ENCODE data around the gene ATP1A1. TPM values are rescaled to one million over a fixed set of nuclear protein-coding genes. Genes with fewer than 3 reads are reported as not detected.

ATP1A1 gene
- total RNA-seq, 1 experiment from 2014 or later, result 239 TPM

DNA sequence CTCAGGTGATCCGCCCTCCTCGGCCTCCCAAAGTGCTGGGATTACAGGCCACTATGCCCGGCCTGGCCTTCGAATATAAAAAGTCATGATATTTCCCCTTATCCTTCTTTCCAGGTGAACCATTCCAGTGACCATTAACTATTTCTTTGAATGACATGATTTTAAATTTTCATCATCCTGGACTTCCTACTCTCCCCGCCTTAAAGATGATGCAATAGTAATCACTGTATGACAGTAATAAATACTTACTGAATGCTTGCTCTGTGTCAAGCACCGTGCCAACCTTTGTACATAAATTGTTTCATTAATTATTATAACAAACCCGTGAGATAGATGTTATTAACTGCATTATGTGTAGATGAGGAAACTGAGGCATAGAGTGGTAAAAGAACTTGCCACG, 19.9 kb upstream of the ATP1A1 start:
- H2BK12ac ChIP-seq (ENCODE audit: insufficient read length, low read depth, low read length), result no peak overlapping the region
- H3K27ac ChIP-seq (ENCODE audit: insufficient read length, low read depth, low read length), result no peak overlapping the region
- no peak overlapping the region for H3K4ac ChIP-seq (ENCODE audit: low read depth, low read length)
- no peak for TF ChIP-seq CTCF (conservative IDR thresholded peaks at IDR 0.05)
- H3T11ph ChIP-seq (ENCODE audit: low read length), result no peak overlapping the region
- Mint-ChIP-seq H3K36me3 (ENCODE audit: insufficient read depth in 1 of 3, low read depth in 3 of 3) (no peaks in the 10 kb centered on the region), H3K27me3 (ENCODE audit: low read depth) (peaks cover 5% of the 10 kb centered on the region), H3K9me3 (no peaks in the 10 kb centered on the region), H3K4me1 (peaks cover under 1 to 3% of the 10 kb centered on the region in 2 experiments; a peak in 3 of 4 replicates), H3K4me3 (no peak overlapping the region), H3K27ac (no peak overlapping the region)
- no peaks in the 10 kb centered on the region for H4K20me1 ChIP-seq (ENCODE audit: control insufficient read depth, insufficient read depth, insufficient read length)
- H3K27me3 ChIP-seq (ENCODE audit: insufficient read depth, low read length), result no peaks in the 10 kb centered on the region
- H3K14ac ChIP-seq (ENCODE audit: insufficient read depth, low read length), result no peak overlapping the region
- H3K79me1 ChIP-seq (ENCODE audit: insufficient read depth, low read depth, low read length, poor library complexity, severe bottlenecking), result no peaks in the 10 kb centered on the region
- H2BK5ac ChIP-seq (ENCODE audit: insufficient read length, low read length), result no peak overlapping the region
- H2AFZ ChIP-seq (ENCODE audit: low read length), result no peak overlapping the region
- no peak overlapping the region for H2BK20ac ChIP-seq (ENCODE audit: low read depth, low read length, poor library complexity, severe bottlenecking)
- H2BK15ac ChIP-seq (ENCODE audit: low read depth, low read length), result no peak overlapping the region
- H3K9ac ChIP-seq (ENCODE audit: extremely low read depth, insufficient read length, low read length), result no peak overlapping the region
- no peak overlapping the region for H3K56ac ChIP-seq (ENCODE audit: insufficient read length, low read depth, low read length)
- WGBS (ENCODE audit: extremely low coverage, insufficient read length, low lambda C conversion rate), result no CpG with 5 or more reads among the region's 8 CpGs
- H2BK120ac ChIP-seq (ENCODE audit: low read depth, low read length, poor library complexity, severe bottlenecking), result no peak overlapping the region
- no peak overlapping the region for H3K4me2 ChIP-seq (ENCODE audit: insufficient read depth, insufficient read length, low read length)
- H4K91ac ChIP-seq (ENCODE audit: insufficient read length, low read depth, low read length), result no peak overlapping the region
- no peak overlapping the region for H3K23ac ChIP-seq (ENCODE audit: insufficient read length, low read depth, low read length)
- no peaks in the 10 kb centered on the region for H3K23me2 ChIP-seq (ENCODE audit: insufficient read length, low read depth, low read length, poor library complexity, severe bottlenecking)
- H3K9me3 ChIP-seq (ENCODE audit: control insufficient read depth, low read depth, low read length), result no peaks in the 10 kb centered on the region
- no peaks in the 10 kb centered on the region for H3K4me1 ChIP-seq (ENCODE audit: insufficient read depth, low read length)
- H2AK5ac ChIP-seq (ENCODE audit: insufficient read length, low read length), result no peak overlapping the region
- no peak overlapping the region for H4K5ac ChIP-seq (ENCODE audit: insufficient read length, low read depth, low read length)
- H3K79me2 ChIP-seq (ENCODE audit: insufficient read depth, low read length), result no peaks in the 10 kb centered on the region
- DNase-seq, result no peak
- no peak overlapping the region for H4K8ac ChIP-seq (replicated peaks; ENCODE audit: insufficient read length, low read depth, low read length)
- no peak overlapping the region for H3K18ac ChIP-seq (ENCODE audit: insufficient read length, low read depth, low read length)

Data from H9 (cell line).